Esophagus muscularis mucosa (tissue), 4 donors: ENCODE data around the gene ETFDH. TPM values are rescaled to one million over a fixed set of nuclear protein-coding genes. Genes with fewer than 3 reads are reported as not detected.
"Not testable (repeated sequence)": the region's sequence is repeated elsewhere in the genome, so short reads cannot be mapped to it uniquely, and the experiment has no call there.

Experiments
- DNase-seq: peaks from one replicate; pipeline ENCODE4 v3.0.0-alpha.2; 2017; ENCODE audit errors: extremely low spot score
- H3K27ac ChIP-seq, 4 donors: fragments of 200-600 bp; sonication (generic); replicated peaks in 1 of 4; 1 replicate in 3 of 4; 2 replicates in 1 of 4; pipeline ENCODE4 v1.5.1; 2016 to 2019; ENCODE audit warnings: mild to moderate bottlenecking in 1 of 4
- H3K27me3 ChIP-seq, 4 donors: fragments of 200-600 bp; sonication (generic); one replicate each; pipeline versions ENCODE4 v1.5.1 to v1.6.0; 2016 to 2019
- H3K36me3 ChIP-seq, 4 donors: fragments of 200-600 bp; sonication (generic); one replicate each; pipeline ENCODE4 v1.5.1; 2016 to 2019
- H3K4me1 ChIP-seq, 4 donors: fragments of 200-600 bp; sonication (generic); one replicate each; pipeline ENCODE4 v1.5.1; 2016 to 2019
- H3K4me3 ChIP-seq, 4 donors: fragments of 200-600 bp; sonication (generic); 1 replicate in 2 of 4; 2 replicates in 2 of 4; pipeline ENCODE4 v1.5.1; 2016 to 2019; ENCODE audit warnings: mild to moderate bottlenecking in 4 of 4, moderate library complexity in 1 of 4
- H3K9me3 ChIP-seq, 4 donors: fragments of 200-600 bp; sonication (generic); 1 replicate in 3 of 4; 2 replicates in 1 of 4; pipeline ENCODE4 v1.5.1; 2016 to 2019
- CTCF ChIP-seq, 3 experiments: fragments of 200-600 bp in 2 of 3; fragments of 450-650 bp in 1 of 3; sonication (generic) in 2 of 3; IDR thresholded peaks; one replicate each; pipeline ENCODE4 v1.5.1; 2017 to 2019; ENCODE audit warnings: antibody characterized with exemption in 3 of 3, mild to moderate bottlenecking in 2 of 3, moderate library complexity in 1 of 3
- EP300 ChIP-seq: sonication (generic); formaldehyde crosslinking; IDR thresholded peaks from one replicate; pipeline ENCODE4 v1.6.1; 2017; ENCODE audit warnings: antibody characterized with exemption
- POLR2A ChIP-seq: fragments of 450-650 bp; IDR thresholded peaks from one replicate; pipeline ENCODE4 v1.6.1; 2017; ENCODE audit warnings: antibody characterized with exemption, moderate library complexity, mild to moderate bottlenecking, low read depth
- POLR2AphosphoS5 ChIP-seq, 2 donors: sonication (generic); formaldehyde crosslinking; IDR thresholded peaks; one replicate each; pipeline ENCODE4 v1.6.1; 2017; ENCODE audit warnings: antibody characterized with exemption in 2 of 2
- WGBS: methylation state at CpG from one replicate; pipeline ENCODE4 v1.1.5; 2018; 5-methylcytosine and 5-hydroxymethylcytosine counted together
- intact Hi-C: fragments of 100-400 bp; cut with DNase I; formaldehyde crosslinking; loops from one replicate; pipeline ENCODE4 v1.15.1; 2023
- total RNA-seq, 4 donors: library from RNA; depleted of rRNA; stranded (reverse); fragments of >200 nt; gene quantifications; one replicate each; pipeline versions ENCODE4 v1.1.0 to v1.2.1, GENCODE V29; 2016

Gene ETFDH
- total RNA-seq, 4 donors from 2014 or later, result 33.4 to 40.1 (median 35.6) TPM

GRCh38 chr4:158741326-158742021 lies 69.4 kb downstream of the ETFDH start:
- 94% methylated on average over 3 of the region's 3 CpGs for WGBS
- Histone ChIP-seq H3K4me1 (no peaks in the 10 kb centered on the region), H3K27me3 (no peaks in the 10 kb centered on the region), H3K4me3 (no peak overlapping the region), H3K36me3 (no peaks in the 10 kb centered on the region), H3K27ac (no peak overlapping the region), H3K9me3 (no peaks in the 10 kb centered on the region)
- TF ChIP-seq EP300, result no peak
- no peak for TF ChIP-seq POLR2A
- TF ChIP-seq POLR2AphosphoS5 (IDR thresholded peaks at IDR 0.05), result no peak
- no peak for TF ChIP-seq CTCF (IDR thresholded peaks at IDR 0.05)
- DNase-seq, result no peak
- intact Hi-C loops, result no loop called here

DNA sequence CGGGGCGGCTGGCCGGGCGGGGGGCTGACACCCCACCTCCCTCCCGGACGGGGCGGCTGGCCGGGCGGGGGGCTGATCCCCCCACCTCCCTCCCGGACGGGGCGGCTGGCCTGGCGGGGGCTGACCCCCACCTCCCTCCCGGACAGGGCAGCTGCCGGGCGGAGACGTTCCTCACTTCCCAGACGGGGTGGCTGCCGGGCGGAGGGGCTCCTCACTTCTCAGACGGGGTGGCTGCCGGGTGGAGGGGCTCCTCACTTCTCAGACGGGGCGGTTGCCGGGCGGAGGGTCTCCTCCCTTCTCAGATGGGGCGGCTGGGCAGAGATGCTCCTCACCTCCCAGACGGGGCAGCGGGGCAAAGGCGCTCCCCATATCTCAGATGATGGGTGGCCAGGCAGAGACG lies 74.4 kb downstream of the ETFDH start:
- not testable (repeated sequence) for H3K4me3 ChIP-seq, H3K36me3 ChIP-seq
- 100% methylated on average over 4 of the region's 31 CpGs for WGBS

GRCh38 chr4:158750379-158750778 lies 78.3 kb downstream of the ETFDH start:
- H3K9me3 ChIP-seq, result no peaks in the 10 kb centered on the region
- no peak for TF ChIP-seq POLR2AphosphoS5 (IDR thresholded peaks at IDR 0.05)
- no peak for TF ChIP-seq POLR2A
- no peak for TF ChIP-seq EP300
- no peak for TF ChIP-seq CTCF (IDR thresholded peaks at IDR 0.05)
- intact Hi-C loops, result no loop called here
- no peak for DNase-seq
- H3K27me3 ChIP-seq, result no peaks in the 10 kb centered on the region
- peaks cover 0 to 28% (median 4%) of the 10 kb centered on the region in 4 donors for H3K4me1 ChIP-seq
- no peaks in the 10 kb centered on the region for H3K36me3 ChIP-seq
- no peak overlapping the region for H3K4me3 ChIP-seq
- H3K27ac ChIP-seq, result peak overlapping the region in 3 of 4 donors; percentile 14 to 57 (median 36)
- WGBS, result 46% methylated on average over 3 of the region's 3 CpGs

More for the DNA sequence above, 74.4 kb downstream of the ETFDH start:
- H3K27me3 ChIP-seq, H3K27ac ChIP-seq, H3K9me3 ChIP-seq, intact Hi-C loops, DNase-seq: not testable (repeated sequence)
- H3K4me1 ChIP-seq, result peaks cover 0 to 13% (median 4%) of the 10 kb centered on the region in 4 donors

DNA sequence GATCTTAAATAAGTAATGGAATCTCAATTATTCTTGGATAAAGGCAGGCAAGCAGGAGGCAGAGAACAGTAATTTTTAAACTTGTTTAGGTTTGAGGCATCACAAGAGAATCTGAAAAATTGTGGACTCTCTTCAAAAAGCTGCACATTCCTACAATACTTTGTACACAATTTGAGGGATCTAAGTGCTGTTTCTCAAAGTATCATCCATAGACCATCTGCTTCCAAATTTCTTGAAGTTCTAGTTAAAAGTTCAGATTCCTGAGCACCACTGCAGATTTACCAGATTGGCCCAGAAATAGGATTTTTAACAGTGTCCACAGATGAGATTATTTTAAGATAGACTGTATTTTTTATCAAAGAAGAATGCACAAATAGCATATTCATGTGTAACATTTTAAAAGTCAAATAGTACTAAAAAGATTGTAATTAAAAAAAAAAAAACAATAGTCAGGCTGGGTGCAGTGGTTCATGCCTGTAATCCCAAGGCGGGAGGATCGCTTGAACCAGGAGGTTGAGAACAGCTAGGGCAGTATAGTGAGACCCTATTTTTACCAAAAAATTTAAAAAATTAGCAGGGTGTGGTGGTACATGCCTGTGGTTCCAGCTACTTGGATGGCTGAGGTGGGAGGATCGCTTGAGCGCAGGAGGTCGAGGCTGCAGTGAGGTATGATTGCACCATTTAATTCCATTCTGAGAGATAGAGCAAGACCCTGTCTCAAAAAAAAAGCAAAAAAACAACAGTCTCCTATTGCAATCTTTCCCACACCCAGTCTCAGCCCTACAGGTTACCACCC lies 82.5 kb downstream of the ETFDH start:
- intact Hi-C loops, result no loop called here
- no peak for TF ChIP-seq POLR2A
- TF ChIP-seq CTCF (IDR thresholded peaks at IDR 0.05), result no peak
- no peak for TF ChIP-seq POLR2AphosphoS5 (IDR thresholded peaks at IDR 0.05)
- TF ChIP-seq EP300, result no peak
- Histone ChIP-seq H3K27ac (no peak overlapping the region), H3K9me3 (no peaks in the 10 kb centered on the region), H3K36me3 (no peaks in the 10 kb centered on the region), H3K27me3 (no peaks in the 10 kb centered on the region), H3K4me1 (peaks cover 0 to 28% (median 4%) of the 10 kb centered on the region in 4 donors), H3K4me3 (no peak overlapping the region)
- no peak for DNase-seq
- WGBS, result 99% methylated on average over 5 of the region's 5 CpGs

GRCh38 chr4:158755819-158756218 lies 83.7 kb downstream of the ETFDH start:
- H3K9me3 ChIP-seq, H3K4me3 ChIP-seq, H3K36me3 ChIP-seq, intact Hi-C loops, H3K27ac ChIP-seq, H3K27me3 ChIP-seq, DNase-seq: not testable (repeated sequence)
- WGBS, result 97% methylated on average over 7 of the region's 7 CpGs
- peaks cover 0 to 18% (median 0%) of the 10 kb centered on the region in 4 donors for H3K4me1 ChIP-seq
